GM12892 (cell line): ENCODE results near the gene OR2V1. TPM values are rescaled to one million over a fixed set of nuclear protein-coding genes. Genes with fewer than 3 reads are reported as not detected.
"Not testable (repeated sequence)": the region's sequence is repeated elsewhere in the genome, so short reads cannot be mapped to it uniquely, and the experiment has no call there.

Experiments
- DNase-seq: peaks from one replicate; pipeline ENCODE4 v3.0.0; 2011; ENCODE audit not compliant: insufficient read length
- FAIRE-seq: peaks from 2 replicates; lab custom pipeline; 2011; peaks lifted over from hg19 to GRCh38; lab: Jason Lieb, UNC
- POLR2A ChIP-seq: IDR thresholded peaks from 2 replicates; pipeline ENCODE4 v1.6.1; 2011; ENCODE audit warnings: low read depth, low read length, control low read depth
- POLR2AphosphoS5 ChIP-seq: IDR thresholded peaks from 2 replicates; pipeline ENCODE4 v1.6.1; 2011; ENCODE audit warnings: low read depth, low read length, control low read depth
- TAF1 ChIP-seq: IDR thresholded peaks from 2 replicates; pipeline ENCODE4 v1.6.1; 2011; ENCODE audit warnings: low read depth, mild to moderate bottlenecking, control low read depth, low read length, borderline replicate concordance
- polyA plus RNA-seq: library from polyadenylated mRNA; unstranded; fragments of >200 nt; gene quantifications from one replicate; pipeline ENCODE4 v1.2.1, GENCODE V29; 2012; ENCODE audit warnings: missing spikeins, inconsistent platforms; ENCODE audit not compliant: missing spikeins

The OR2V1 gene
- not detected for polyA plus RNA-seq

GRCh38 chr5:181130832-181131496 is at the start of gene OR2V1:
OR2V1 (minus strand) TSS chr5:181131169; CDS start chr5:181125304, 5,865 bp downstream.
- FAIRE-seq (no peak), DNase-seq (no peak)
- TF ChIP-seq POLR2A = no peak
- no peak for TF ChIP-seq POLR2AphosphoS5
- no peak for TF ChIP-seq TAF1

- not testable (repeated sequence) for FAIRE-seq
Measured at GRCh38 chr5:181177559-181177958, 46.6 kb upstream of the OR2V1 start.

GRCh38 chr5:181176254-181176952 is 45.4 kb upstream of the OR2V1 start:
- FAIRE-seq = no peak
- no peak for DNase-seq
- TF ChIP-seq TAF1 (no peak), POLR2A (no peak), POLR2AphosphoS5 (no peak)

More at GRCh38 chr5:181177559-181177958, 46.6 kb upstream of the OR2V1 start:
- DNase-seq = not testable (repeated sequence)

GRCh38 chr5:181173420-181174342 is 42.7 kb upstream of the OR2V1 start:
- DNase-seq (no peak), FAIRE-seq (peak; percentile 70)
- TF ChIP-seq POLR2A (no peak), POLR2AphosphoS5 (no peak), TAF1 (no peak)

GRCh38 chr5:181173027-181173419 is 42.1 kb upstream of the OR2V1 start:
- no peak for DNase-seq
- TF ChIP-seq POLR2AphosphoS5 (no peak), TAF1 (0 out of 2 replicates have a peak, but pooled peaks have one; percentile 34)
- FAIRE-seq = no peak

GRCh38 chr5:181171782-181172181 is 40.8 kb upstream of the OR2V1 start:
- no peak for DNase-seq
- TF ChIP-seq POLR2A (no peak), POLR2AphosphoS5 (no peak), TAF1 (no peak)
- no peak for FAIRE-seq

- FAIRE-seq (no peak), DNase-seq (no peak)
- no peak for TF ChIP-seq POLR2A
- TF ChIP-seq POLR2AphosphoS5 = no peak
- TF ChIP-seq TAF1 = no peak
Measured at GRCh38 chr5:181170996-181171395, 40.0 kb upstream of the OR2V1 start.

- no peak for TF ChIP-seq POLR2A
- TF ChIP-seq TAF1 = no peak
- TF ChIP-seq POLR2AphosphoS5 = no peak
- FAIRE-seq (no peak), DNase-seq (no peak)
Measured at GRCh38 chr5:181170237-181170825, 39.4 kb upstream of the OR2V1 start.

- FAIRE-seq = peak; percentile 95
Measured at GRCh38 chr5:181169459-181170236, 38.7 kb upstream of the OR2V1 start.

GRCh38 chr5:181168595-181169118 is 37.7 kb upstream of the OR2V1 start:
- FAIRE-seq = no peak
- TF ChIP-seq POLR2AphosphoS5 (no peak), POLR2A (no peak), TAF1 (no peak)
- DNase-seq = no peak

More at GRCh38 chr5:181169459-181170236, 38.7 kb upstream of the OR2V1 start:
- not testable (repeated sequence) for DNase-seq

- TF ChIP-seq TAF1 (no peak), POLR2AphosphoS5 (no peak), POLR2A (no peak)
- no peak for DNase-seq
- no peak for FAIRE-seq
Measured at GRCh38 chr5:181167814-181168488, 37.0 kb upstream of the OR2V1 start.
